ENCODE measurements around the gene PEG3.

PEG3 gene

GRCh38 chr19:56811480-56811879 is 29.0 kb downstream of the PEG3 start:
- H3K4me3 ChIP-seq (replicated peaks in 1 of 2; ENCODE audit: low read depth in 2 of 2, low read length in 2 of 2) = no peak overlapping the region
- TF ChIP-seq, protein P1, sequence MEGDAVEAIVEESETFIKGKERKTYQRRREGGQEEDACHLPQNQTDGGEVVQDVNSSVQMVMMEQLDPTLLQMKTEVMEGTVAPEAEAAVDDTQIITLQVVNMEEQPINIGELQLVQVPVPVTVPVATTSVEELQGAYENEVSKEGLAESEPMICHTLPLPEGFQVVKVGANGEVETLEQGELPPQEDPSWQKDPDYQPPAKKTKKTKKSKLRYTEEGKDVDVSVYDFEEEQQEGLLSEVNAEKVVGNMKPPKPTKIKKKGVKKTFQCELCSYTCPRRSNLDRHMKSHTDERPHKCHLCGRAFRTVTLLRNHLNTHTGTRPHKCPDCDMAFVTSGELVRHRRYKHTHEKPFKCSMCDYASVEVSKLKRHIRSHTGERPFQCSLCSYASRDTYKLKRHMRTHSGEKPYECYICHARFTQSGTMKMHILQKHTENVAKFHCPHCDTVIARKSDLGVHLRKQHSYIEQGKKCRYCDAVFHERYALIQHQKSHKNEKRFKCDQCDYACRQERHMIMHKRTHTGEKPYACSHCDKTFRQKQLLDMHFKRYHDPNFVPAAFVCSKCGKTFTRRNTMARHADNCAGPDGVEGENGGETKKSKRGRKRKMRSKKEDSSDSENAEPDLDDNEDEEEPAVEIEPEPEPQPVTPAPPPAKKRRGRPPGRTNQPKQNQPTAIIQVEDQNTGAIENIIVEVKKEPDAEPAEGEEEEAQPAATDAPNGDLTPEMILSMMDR (IDR thresholded peaks at IDR 0.05; ENCODE audit: low read depth, low read length) = no peak
- no peak for DNase-seq (ENCODE audit: low read depth in 2 of 2)

GRCh38 chr19:56810260-56810659 is 30.3 kb downstream of the PEG3 start:
- no peak for DNase-seq (ENCODE audit: low read depth in 2 of 2)
- no peak overlapping the region for H3K4me3 ChIP-seq (replicated peaks in 1 of 2; ENCODE audit: low read depth in 2 of 2, low read length in 2 of 2)
- TF ChIP-seq, protein P1 (IDR thresholded peaks at IDR 0.05; ENCODE audit: low read depth, low read length) = no peak

- H3K4me3 ChIP-seq (replicated peaks in 1 of 2; ENCODE audit: low read depth in 2 of 2, low read length in 2 of 2) = no peak overlapping the region
- no peak for DNase-seq (ENCODE audit: low read depth in 2 of 2)
- TF ChIP-seq, protein P1 (IDR thresholded peaks at IDR 0.05; ENCODE audit: low read depth, low read length) = no peak
Observed at GRCh38 chr19:56808717-56809392, 31.7 kb downstream of the PEG3 start.

DNA sequence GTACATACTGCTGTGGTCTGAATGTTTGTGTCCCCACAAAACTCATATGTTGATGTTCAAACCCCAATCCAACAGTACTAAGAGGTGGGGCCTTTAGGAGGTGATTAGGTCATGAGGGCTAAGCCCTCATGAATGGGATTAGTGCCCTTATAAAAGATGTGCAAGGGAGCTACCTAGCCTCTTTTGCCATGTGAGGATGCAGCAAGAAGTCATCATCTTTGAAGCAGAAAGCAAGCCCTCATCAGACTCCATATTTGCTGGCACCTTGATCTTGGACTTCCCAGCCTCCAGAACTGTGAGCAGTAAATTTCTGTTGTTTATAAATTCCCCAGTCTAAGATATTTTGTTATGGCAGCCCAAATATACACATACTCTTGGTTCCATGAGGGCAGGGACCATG is 33.9 kb downstream of the PEG3 start:
- DNase-seq (ENCODE audit: low read depth in 2 of 2) = no peak

More for the DNA sequence above, 33.9 kb downstream of the PEG3 start:
- TF ChIP-seq, protein P1 (IDR thresholded peaks at IDR 0.05; ENCODE audit: low read depth, low read length) = no peak
- no peak overlapping the region for H3K4me3 ChIP-seq (replicated peaks in 1 of 2; ENCODE audit: low read depth in 2 of 2, low read length in 2 of 2)

All from cardiac fibroblast (primary cell).